MM.1S (cell line): Measurements from ENCODE around the gene NBAS.
"Not testable (repeated sequence)": the region's sequence is repeated elsewhere in the genome, so short reads cannot be mapped to it uniquely, and the experiment has no call there.

Source experiments
- EZH2 ChIP-seq: fragments of 300-600 bp; sonication (generic); optimal IDR thresholded peaks from 2 replicates; pipeline ENCODE3; 2017; ENCODE audit warnings: low read depth, mild to moderate bottlenecking, antibody characterized with exemption, low read length, mixed read lengths
- TF ChIP-seq, protein P1 (sequence below): fragments of 300-600 bp; sonication (generic); IDR thresholded peaks from 2 replicates; pipeline ENCODE4 v1.5.1; 2016; ENCODE audit warnings: antibody characterized with exemption, low read length, mixed read lengths

DNA sequence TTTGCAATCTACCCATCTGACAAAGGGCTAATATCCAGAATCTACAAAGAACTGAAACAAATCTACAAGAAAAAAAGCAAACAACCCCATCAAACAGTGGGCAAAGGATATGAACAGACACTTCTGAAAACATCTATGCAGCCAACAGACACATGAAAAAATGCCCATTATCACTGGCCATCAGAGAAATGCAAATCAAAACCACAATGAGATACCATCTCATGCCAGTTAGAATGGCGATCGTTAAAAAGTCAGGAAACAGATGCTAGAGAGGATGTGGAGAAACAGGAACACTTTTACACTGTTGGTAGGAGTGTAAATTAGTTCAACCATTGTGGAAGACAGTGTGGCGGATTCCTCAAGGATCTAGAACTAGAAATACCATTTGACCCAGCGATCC lies 239.7 kb downstream of the NBAS start:
- TF ChIP-seq, protein P1, sequence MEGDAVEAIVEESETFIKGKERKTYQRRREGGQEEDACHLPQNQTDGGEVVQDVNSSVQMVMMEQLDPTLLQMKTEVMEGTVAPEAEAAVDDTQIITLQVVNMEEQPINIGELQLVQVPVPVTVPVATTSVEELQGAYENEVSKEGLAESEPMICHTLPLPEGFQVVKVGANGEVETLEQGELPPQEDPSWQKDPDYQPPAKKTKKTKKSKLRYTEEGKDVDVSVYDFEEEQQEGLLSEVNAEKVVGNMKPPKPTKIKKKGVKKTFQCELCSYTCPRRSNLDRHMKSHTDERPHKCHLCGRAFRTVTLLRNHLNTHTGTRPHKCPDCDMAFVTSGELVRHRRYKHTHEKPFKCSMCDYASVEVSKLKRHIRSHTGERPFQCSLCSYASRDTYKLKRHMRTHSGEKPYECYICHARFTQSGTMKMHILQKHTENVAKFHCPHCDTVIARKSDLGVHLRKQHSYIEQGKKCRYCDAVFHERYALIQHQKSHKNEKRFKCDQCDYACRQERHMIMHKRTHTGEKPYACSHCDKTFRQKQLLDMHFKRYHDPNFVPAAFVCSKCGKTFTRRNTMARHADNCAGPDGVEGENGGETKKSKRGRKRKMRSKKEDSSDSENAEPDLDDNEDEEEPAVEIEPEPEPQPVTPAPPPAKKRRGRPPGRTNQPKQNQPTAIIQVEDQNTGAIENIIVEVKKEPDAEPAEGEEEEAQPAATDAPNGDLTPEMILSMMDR, result not testable (repeated sequence)
- TF ChIP-seq EZH2, result not testable (repeated sequence)
